Stimulated activated CD4-positive, alpha-beta T cell treated with anti-CD3 and anti-CD28 coated beads, Interleukin-1b, Interleukin-23, amount 100 ng/mL, for 24 hours (primary cell): Measurements from ENCODE around the gene GNAT1.
A peak's percentile ranks its signal among the peaks of the same experiment; 100 is the strongest.
"Not testable (repeated sequence)": the region's sequence is repeated elsewhere in the genome, so short reads cannot be mapped to it uniquely, and the experiment has no call there.

ENCODE experiments used
- DNase-seq, 4 experiments: peaks; one replicate each; pipeline ENCODE4 v3.0.0-alpha.2; 2020; ENCODE audit warnings: low read depth in 4 of 4, low spot score in 1 of 4

GNAT1 gene

DNA sequence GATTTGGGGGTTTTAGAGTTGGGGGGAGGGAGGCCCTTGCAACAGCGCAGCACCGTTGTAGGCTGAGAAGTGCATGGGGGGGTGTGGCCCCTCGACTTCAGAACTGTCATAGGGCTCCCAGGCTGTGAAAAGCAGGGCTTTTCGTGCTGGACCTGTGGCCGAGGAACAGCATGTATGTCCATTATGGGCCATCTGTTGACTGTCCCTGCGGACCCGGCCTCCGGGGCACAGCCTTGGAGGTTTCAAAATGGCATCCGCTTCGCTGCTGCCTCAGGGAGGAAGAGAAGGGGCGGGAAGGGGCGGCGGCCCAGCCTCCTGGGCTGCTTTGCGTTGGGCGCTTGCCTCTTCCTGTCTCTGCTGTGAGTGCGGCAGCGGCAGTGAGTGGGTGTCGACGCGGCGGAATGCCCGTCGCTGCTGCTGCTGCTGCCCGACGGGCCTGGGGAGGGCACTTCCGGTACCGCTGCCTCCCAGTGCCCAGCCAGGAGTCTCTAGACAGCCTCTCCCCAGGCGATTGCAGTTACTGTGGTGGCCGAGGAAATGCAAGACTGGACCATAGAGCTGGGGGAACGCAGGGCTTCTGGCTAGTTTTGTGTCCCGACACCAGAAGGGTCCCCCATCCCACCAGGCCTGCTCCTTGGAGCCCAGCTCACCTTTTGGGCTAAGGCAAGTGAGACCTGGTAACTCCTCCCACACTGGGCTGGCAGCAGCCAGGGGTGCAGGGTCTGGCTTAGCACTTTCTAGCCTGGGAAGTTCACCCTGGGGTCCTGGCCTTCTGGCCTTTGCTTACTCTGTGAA lies 46.5 kb downstream of the GNAT1 start:
- DNase-seq = peak; percentile 62 to 87 (median 72)

DNA sequence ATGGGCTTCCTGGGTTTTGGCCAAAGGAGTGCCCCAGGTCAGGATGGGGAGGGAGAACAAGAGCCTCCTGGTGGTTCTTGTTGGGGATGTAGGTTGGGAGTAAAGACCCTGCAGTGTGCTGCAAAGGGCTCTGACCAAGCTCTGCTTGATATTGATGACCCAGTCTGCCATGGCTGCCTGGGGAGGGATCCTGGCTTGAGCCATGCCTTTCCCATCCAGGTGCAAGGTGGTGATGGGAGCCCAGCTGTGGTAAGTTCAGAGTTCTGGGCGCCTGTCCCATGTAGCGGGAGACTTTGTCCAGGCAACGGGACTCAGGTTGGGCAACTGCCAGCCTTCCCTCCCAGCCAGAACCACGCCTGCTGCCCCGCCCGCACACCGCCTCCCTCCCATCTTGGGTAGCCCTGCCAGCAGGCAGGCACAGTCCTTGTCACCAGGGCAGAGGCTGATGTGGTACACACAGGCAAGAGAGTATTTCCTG lies 47.2 kb downstream of the GNAT1 start:
- no peak for DNase-seq

DNA sequence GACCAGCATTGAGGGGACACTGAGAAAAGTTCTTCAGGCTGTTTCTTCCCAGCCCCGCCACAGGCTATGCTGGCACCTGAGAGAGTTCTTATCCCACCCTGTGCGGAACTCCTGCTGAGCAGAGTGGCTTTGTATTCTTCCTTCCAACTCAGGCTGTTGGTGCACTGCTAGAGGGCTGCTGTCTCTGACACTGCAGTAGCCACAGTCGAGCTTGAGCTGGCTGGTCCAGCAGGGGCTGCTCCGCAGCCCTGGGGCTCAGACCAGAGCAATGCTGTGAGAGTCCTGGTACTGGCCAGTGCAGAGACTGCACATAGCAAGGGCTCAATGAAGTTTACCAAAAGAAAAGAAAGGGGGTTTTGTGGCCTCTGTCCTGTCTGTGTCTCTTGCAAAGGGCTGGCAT lies 48.2 kb downstream of the GNAT1 start:
- no peak for DNase-seq

DNA sequence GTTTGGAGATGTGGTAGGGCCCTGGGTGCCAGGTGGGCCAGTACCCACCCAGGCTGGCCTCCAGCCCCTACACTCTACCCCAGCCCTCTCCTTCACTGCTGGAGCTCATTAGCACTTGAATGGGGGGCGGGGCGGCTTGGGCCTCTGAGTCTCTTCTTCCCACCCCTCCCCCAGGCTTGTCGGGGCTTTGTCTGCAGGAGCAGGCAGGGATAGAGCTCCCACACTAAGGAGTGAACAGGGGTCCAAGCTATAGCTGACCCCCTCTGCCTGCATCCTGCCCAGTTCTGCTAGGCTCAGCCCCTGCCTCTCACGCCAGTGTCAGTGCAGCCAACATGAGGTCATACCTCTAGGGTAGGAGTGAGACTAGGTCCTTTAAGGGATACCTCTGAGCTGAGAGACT lies 49.8 kb downstream of the GNAT1 start:
- no peak for DNase-seq

DNA sequence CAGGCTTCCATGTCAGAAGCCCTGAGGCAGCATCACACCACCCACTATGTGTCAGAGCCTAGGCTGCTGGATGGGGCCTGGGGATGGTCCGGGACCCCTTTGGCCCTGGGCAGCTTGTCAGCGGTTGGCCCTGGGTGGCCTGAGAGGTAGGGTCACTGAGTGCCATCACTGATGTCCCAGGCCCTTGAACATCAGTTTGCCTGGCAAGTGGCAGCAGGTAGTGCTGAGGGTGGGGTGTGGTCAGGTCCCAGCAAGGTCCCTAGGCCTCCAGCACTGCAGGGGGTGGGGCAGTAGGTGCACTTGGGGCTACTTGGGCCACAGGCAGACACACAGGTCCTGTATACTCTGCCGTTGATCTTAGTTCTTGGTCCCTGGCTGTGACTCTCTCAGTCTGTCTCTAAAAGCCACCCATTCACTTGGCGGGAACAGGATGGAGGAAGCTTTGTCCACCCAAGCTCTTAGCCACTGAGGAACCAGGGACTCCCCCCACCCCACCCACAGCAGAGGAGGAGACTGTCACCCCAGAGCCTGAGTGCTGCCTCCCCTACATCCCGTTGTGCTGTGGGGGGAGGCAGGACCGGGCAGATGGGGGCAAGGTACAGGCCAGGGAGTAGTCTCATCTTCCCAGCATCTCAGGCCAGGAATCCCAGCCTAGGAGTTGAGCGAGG lies 50.4 kb downstream of the GNAT1 start:
- DNase-seq = no peak

DNA sequence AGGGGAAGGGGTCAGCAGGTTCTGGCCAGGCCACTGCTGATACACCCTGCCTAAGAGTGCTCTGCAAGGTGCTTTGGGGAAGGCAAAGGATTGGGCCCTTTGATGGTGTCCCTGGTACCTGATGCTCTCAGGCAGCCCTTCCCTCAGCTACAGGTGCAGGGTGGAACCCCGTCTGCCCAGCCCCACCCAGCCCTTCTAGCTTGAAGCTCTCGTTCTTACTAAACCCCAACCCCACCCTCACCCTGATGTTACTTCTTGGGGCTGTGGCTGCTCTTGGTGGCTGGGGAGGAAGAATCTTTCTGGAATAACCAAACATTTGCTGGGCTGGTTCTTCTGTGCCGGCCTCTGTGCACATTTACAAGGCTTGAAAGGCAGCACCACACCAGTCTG lies 51.0 kb downstream of the GNAT1 start:
- no peak for DNase-seq

DNA sequence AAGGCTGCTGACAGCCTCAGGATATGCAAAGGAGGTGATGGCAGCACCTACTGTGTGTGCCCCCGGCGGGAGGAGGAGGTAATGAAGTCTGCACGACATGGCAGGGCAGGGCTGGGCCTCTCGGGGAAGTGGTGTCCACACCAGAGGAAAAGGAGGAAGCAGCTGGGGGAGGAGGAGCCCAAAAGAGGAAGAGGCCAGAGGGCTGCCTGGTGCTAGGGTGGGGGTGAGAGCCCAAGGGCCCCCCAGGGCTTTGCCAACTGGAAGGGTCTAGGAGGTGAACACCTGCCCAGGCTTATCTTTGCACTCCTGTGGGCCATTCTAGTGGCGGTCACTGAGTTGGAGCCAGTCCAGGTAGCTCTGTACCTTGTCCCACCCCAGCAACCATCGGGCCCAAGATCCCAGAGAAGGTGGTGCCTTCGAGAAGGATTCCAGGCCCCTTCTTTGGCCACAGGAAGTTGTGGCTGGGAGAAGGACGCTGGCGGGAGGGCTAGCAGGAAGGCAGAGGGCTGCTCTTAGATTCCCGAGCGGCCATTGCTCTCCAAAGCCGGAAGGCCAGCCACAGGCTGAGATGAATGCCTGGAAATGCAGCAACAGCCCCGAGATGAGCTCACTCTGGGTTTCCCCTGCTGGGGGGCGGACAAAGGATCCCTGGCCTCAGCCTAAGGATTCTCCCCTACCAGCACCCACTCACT lies 51.6 kb downstream of the GNAT1 start:
- DNase-seq = peak in 1 of 4 experiments; percentile 28

DNA sequence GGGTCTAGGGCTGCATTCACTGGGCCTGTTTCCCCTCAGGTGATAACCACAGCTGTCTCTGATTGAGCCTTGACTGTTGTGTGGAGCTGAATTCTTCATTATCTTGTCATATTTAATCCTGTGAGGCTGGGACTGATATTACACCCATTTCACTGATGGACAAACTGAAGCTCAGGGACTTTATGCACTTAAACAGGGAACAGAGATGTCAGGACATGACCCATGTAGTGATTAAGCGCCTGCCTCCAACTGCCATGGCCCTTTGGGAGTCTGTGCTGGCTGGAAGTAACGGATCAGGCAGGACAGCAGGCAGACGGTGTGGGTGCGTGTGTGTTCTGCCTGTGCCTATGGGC lies 52.1 kb downstream of the GNAT1 start:
- DNase-seq = no peak

GRCh38 chr3:50244813-50245212 lies 53.4 kb downstream of the GNAT1 start:
- not testable (repeated sequence) for DNase-seq

DNA sequence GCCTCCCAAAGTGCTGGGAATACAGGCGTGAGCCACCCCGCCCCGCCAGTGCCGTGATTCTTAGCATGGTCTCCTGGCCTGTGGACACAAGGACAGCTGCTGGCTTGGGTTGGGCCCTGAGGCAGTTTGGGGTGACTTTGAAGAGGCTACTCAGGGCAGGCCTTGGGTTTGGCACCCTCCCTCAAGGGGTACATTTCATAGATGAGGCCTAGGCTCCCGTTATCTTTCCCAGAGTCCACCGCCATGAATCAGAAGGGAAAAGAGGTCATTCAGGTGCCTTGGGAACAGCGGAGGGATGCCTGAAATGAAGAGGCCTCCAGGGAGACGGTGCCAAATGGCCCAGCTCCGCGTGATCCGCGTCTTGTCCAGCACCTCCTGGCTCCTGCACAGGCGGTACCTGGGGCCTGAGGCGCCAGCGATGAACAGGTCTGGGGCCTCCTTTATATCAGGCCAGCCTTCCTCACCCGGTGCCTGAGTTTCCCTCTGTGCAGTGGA lies 53.9 kb downstream of the GNAT1 start:
- DNase-seq = no peak

DNA sequence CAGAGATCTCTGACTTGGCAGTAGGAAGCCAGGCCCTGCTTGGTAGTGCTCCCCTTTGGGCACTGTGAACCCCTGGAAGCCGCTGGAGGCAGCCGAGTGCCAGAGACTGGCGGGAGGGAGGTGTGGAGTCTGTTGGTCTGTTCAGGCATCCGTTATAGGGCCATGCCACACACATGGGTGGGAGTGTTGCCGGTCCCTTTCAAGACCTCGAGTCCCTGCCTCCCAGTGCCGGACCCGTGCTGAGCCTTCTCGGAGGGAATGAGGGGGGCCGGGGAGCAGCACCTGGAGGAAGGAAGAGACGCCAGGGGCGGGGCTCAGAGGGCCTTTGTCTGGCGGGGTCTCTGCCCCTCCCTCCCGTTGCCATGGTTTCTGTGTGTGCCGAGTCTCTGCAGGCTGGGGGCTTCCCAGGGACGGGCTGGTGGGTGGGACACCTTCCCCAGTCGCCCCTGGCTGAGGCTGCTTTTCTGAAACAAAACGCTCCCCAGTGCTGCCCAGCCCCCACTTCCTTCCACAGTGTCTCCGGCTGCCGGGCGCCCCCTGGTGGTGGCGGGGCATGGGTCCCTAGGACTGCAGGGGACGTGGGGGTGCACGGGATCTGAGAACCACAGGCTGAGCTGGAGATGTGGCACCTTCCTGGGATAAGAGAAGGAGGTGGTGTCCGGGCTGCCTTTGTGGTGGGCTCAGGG lies 54.6 kb downstream of the GNAT1 start:
- peak; percentile 94 to 98 (median 96) for DNase-seq

- peak; percentile 62 to 83 (median 74) for DNase-seq
Measured at GRCh38 chr3:50246517-50246954, 55.1 kb downstream of the GNAT1 start.
